Liver (tissue), 9 donors: Measurements from ENCODE around the gene RAI1. TPM values are rescaled to one million over a fixed set of nuclear protein-coding genes. Genes with fewer than 3 reads are reported as not detected.

Experiments used
- DNase-seq: peaks from one replicate; pipeline ENCODE4 v3.0.0-alpha.2; 2017; ENCODE audit warnings: low spot score
- H3K27ac ChIP-seq, 2 donors: one replicate each; pipeline ENCODE4 v1.7.0; 2013; ENCODE audit warnings: inconsistent platforms in 2 of 2, low read length in 2 of 2, control low read depth in 1 of 2, low read depth in 1 of 2, mild to moderate bottlenecking in 1 of 2
- H3K27me3 ChIP-seq, 4 donors: one replicate each; pipeline versions ENCODE4 v1.6.1 to v1.7.0; 2013; ENCODE audit warnings: low read length in 3 of 4, inconsistent platforms in 1 of 4, mild to moderate bottlenecking in 1 of 4, moderate library complexity in 1 of 4; ENCODE audit not compliant: control insufficient read depth in 4 of 4, insufficient read depth in 4 of 4
- H3K36me3 ChIP-seq, 4 donors: one replicate each; pipeline versions ENCODE4 v1.6.1 to v1.7.0; 2013; ENCODE audit warnings: low read length in 3 of 4, mild to moderate bottlenecking in 3 of 4, low read depth in 1 of 4, moderate library complexity in 1 of 4; ENCODE audit not compliant: control insufficient read depth in 4 of 4, insufficient read depth in 3 of 4
- H3K4me1 ChIP-seq, 4 donors: one replicate each; pipeline versions ENCODE4 v1.6.1 to v1.7.0; 2013; ENCODE audit warnings: low read length in 3 of 4, mild to moderate bottlenecking in 3 of 4, moderate library complexity in 1 of 4; ENCODE audit not compliant: control insufficient read depth in 4 of 4, insufficient read depth in 4 of 4
- H3K4me3 ChIP-seq, 3 donors: one replicate each; pipeline versions ENCODE4 v1.6.1 to v1.7.0; 2013; ENCODE audit warnings: low read length in 3 of 3, control low read depth in 1 of 3, low read depth in 1 of 3, mild to moderate bottlenecking in 1 of 3
- H3K9ac ChIP-seq, 2 donors: one replicate each; pipeline ENCODE4 v1.7.0; 2013; ENCODE audit warnings: low read length in 2 of 2, mild to moderate bottlenecking in 2 of 2, moderate library complexity in 2 of 2, control low read depth in 1 of 2, low read depth in 1 of 2
- H3K9me3 ChIP-seq, 4 donors: one replicate each; pipeline versions ENCODE4 v1.6.1 to v1.7.0; 2013; ENCODE audit warnings: low read length in 3 of 4; ENCODE audit not compliant: control insufficient read depth in 4 of 4
- EGR1 ChIP-seq, 2 donors: IDR thresholded peaks; 2 replicates each; pipeline ENCODE4 v1.6.1; 2016 to 2018; ENCODE audit warnings: antibody characterized with exemption in 2 of 2, low read depth in 2 of 2
- GABPA ChIP-seq, 2 donors: IDR thresholded peaks in 1 of 2; conservative IDR thresholded peaks in 1 of 2; 2 replicates each; pipeline ENCODE4 v1.6.1; 2016; ENCODE audit warnings: antibody characterized with exemption in 2 of 2, mild to moderate bottlenecking in 1 of 2, moderate library complexity in 1 of 2
- HNF4A ChIP-seq, 2 donors: conservative IDR thresholded peaks; 2 replicates each; pipeline ENCODE4 v1.6.1; 2016; ENCODE audit warnings: antibody characterized with exemption in 2 of 2, mild to moderate bottlenecking in 2 of 2
- HNF4G ChIP-seq: IDR thresholded peaks from 2 replicates; pipeline ENCODE4 v1.6.1; 2016; ENCODE audit warnings: antibody characterized with exemption
- JUND ChIP-seq, 2 donors: IDR thresholded peaks; 2 replicates each; pipeline ENCODE4 v1.6.1; 2016; ENCODE audit warnings: antibody characterized with exemption in 2 of 2
- MAX ChIP-seq: IDR thresholded peaks from 2 replicates; pipeline ENCODE4 v1.6.1; 2016; ENCODE audit warnings: antibody characterized with exemption
- NR2F2 ChIP-seq: IDR thresholded peaks from 2 replicates; pipeline ENCODE4 v1.6.1; 2016; ENCODE audit warnings: antibody characterized with exemption
- RAD21 ChIP-seq, 2 donors: IDR thresholded peaks; 2 replicates each; pipeline ENCODE4 v1.6.1; 2016; ENCODE audit warnings: antibody characterized with exemption in 2 of 2, mild to moderate bottlenecking in 2 of 2
- RXRA ChIP-seq, 2 donors: IDR thresholded peaks; 2 replicates each; pipeline ENCODE4 v1.6.1; 2017 to 2018; ENCODE audit warnings: antibody characterized with exemption in 2 of 2, mild to moderate bottlenecking in 1 of 2
- TAF1 ChIP-seq: conservative IDR thresholded peaks from 2 replicates; pipeline ENCODE4 v1.6.1; 2016; ENCODE audit warnings: antibody characterized with exemption, mild to moderate bottlenecking
- WGBS: extraction: QIAGEN DNeasy Blood & Tissue Kit; methylation state at CpG from one replicate; pipeline ENCODE4 v1.1.7; 2013; 5-methylcytosine and 5-hydroxymethylcytosine counted together
- polyA plus RNA-seq, 2 donors: library from polyadenylated mRNA; stranded (reverse) in 1 of 2; unstranded in 1 of 2; fragments of 200-250 nt in 1 of 2; fragments of >200 nt in 1 of 2; fragmentation: Nextera tagmentation in 1 of 2; extraction: Ambion mirVana in 1 of 2; gene quantifications; one replicate each; pipeline versions ENCODE4 v1.2.1 to v1.2.3, GENCODE V29; 2013 to 2015
- total RNA-seq, 2 donors: library from RNA; depleted of rRNA; stranded (reverse); fragments of >200 nt; gene quantifications; one replicate each; pipeline ENCODE4 v1.2.3, GENCODE V29; 2014
- TF ChIP-seq, protein P1 (sequence below): IDR thresholded peaks from 2 replicates; pipeline ENCODE4 v1.6.1; 2016; ENCODE audit warnings: antibody characterized with exemption, mild to moderate bottlenecking
- TF ChIP-seq, protein P2 (sequence below): IDR thresholded peaks from 2 replicates; pipeline ENCODE4 v1.6.1; 2016; ENCODE audit warnings: antibody characterized with exemption
- TF ChIP-seq, protein P3 (sequence below): IDR thresholded peaks from 2 replicates; pipeline ENCODE4 v1.6.1; 2016; ENCODE audit warnings: antibody characterized with exemption
- donor health status: healthy.
- donor health status: healthy.
- donor health status: healthy.
- donor health status: healthy.
- donor health status: healthy.

RAI1 gene
- total and polyA plus RNA-seq, 4 donors, result 0.57 to 7.6 (median 5.3) TPM

- WGBS, result 88% methylated on average over 7 of the region's 7 CpGs
- no peak overlapping the region for H3K4me3 ChIP-seq
- no peak overlapping the region for H3K27ac ChIP-seq
- no peaks in the 10 kb centered on the region for H3K36me3 ChIP-seq
- no peaks in the 10 kb centered on the region for H3K9me3 ChIP-seq
- TF ChIP-seq, protein P1, sequence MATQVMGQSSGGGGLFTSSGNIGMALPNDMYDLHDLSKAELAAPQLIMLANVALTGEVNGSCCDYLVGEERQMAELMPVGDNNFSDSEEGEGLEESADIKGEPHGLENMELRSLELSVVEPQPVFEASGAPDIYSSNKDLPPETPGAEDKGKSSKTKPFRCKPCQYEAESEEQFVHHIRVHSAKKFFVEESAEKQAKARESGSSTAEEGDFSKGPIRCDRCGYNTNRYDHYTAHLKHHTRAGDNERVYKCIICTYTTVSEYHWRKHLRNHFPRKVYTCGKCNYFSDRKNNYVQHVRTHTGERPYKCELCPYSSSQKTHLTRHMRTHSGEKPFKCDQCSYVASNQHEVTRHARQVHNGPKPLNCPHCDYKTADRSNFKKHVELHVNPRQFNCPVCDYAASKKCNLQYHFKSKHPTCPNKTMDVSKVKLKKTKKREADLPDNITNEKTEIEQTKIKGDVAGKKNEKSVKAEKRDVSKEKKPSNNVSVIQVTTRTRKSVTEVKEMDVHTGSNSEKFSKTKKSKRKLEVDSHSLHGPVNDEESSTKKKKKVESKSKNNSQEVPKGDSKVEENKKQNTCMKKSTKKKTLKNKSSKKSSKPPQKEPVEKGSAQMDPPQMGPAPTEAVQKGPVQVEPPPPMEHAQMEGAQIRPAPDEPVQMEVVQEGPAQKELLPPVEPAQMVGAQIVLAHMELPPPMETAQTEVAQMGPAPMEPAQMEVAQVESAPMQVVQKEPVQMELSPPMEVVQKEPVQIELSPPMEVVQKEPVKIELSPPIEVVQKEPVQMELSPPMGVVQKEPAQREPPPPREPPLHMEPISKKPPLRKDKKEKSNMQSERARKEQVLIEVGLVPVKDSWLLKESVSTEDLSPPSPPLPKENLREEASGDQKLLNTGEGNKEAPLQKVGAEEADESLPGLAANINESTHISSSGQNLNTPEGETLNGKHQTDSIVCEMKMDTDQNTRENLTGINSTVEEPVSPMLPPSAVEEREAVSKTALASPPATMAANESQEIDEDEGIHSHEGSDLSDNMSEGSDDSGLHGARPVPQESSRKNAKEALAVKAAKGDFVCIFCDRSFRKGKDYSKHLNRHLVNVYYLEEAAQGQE, result no peak
- TF ChIP-seq NR2F2 (peak; percentile 65), RAD21 (IDR thresholded peaks at IDR 0.05) (peak in 1 of 2 donors; percentile 9), RXRA (IDR thresholded peaks at IDR 0.05) (peak; percentile 42 to 48)
- no peak for DNase-seq
- no peak overlapping the region for H3K9ac ChIP-seq
- no peaks in the 10 kb centered on the region for H3K27me3 ChIP-seq
- peaks cover 0 to 1% (median under 1%) of the 10 kb centered on the region in 4 donors for H3K4me1 ChIP-seq
These were observed 86.1 kb downstream of the RAI1 start for GRCh38 chr17:17767154-17767869.

GRCh38 chr17:17767887-17768418, 86.7 kb downstream of the RAI1 start:
- Histone ChIP-seq H3K4me3 (no peak overlapping the region), H3K9me3 (no peaks in the 10 kb centered on the region), H3K27me3 (no peaks in the 10 kb centered on the region), H3K4me1 (peaks cover 0 to 1% (median 0%) of the 10 kb centered on the region in 4 donors), H3K27ac (no peak overlapping the region), H3K36me3 (no peaks in the 10 kb centered on the region), H3K9ac (no peak overlapping the region)
- TF ChIP-seq GABPA (IDR thresholded peaks at IDR 0.05 in 1 of 2, conservative IDR thresholded peaks at IDR 0.05 in 1 of 2) (no peak), HNF4A (conservative IDR thresholded peaks at IDR 0.05) (no peak), RAD21 (IDR thresholded peaks at IDR 0.05) (no peak), EGR1 (IDR thresholded peaks at IDR 0.05; ENCODE audit: low read depth in 2 of 2) (no peak)
- DNase-seq, result no peak
- WGBS, result 88% methylated on average over 6 of the region's 6 CpGs

- 79% methylated on average over 14 of the region's 14 CpGs for WGBS
- no peak for DNase-seq
- H3K9me3 ChIP-seq, result no peaks in the 10 kb centered on the region
- TF ChIP-seq, protein P2, sequence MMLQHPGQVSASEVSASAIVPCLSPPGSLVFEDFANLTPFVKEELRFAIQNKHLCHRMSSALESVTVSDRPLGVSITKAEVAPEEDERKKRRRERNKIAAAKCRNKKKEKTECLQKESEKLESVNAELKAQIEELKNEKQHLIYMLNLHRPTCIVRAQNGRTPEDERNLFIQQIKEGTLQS, result no peak
- no peak for TF ChIP-seq RAD21 (IDR thresholded peaks at IDR 0.05)
- TF ChIP-seq JUND (IDR thresholded peaks at IDR 0.05), result no peak
- no peak for TF ChIP-seq HNF4G
- no peak for TF ChIP-seq HNF4A (conservative IDR thresholded peaks at IDR 0.05)
- no peak for TF ChIP-seq EGR1 (IDR thresholded peaks at IDR 0.05; ENCODE audit: low read depth in 2 of 2)
- TF ChIP-seq TAF1, result no peak
- TF ChIP-seq, protein P3, sequence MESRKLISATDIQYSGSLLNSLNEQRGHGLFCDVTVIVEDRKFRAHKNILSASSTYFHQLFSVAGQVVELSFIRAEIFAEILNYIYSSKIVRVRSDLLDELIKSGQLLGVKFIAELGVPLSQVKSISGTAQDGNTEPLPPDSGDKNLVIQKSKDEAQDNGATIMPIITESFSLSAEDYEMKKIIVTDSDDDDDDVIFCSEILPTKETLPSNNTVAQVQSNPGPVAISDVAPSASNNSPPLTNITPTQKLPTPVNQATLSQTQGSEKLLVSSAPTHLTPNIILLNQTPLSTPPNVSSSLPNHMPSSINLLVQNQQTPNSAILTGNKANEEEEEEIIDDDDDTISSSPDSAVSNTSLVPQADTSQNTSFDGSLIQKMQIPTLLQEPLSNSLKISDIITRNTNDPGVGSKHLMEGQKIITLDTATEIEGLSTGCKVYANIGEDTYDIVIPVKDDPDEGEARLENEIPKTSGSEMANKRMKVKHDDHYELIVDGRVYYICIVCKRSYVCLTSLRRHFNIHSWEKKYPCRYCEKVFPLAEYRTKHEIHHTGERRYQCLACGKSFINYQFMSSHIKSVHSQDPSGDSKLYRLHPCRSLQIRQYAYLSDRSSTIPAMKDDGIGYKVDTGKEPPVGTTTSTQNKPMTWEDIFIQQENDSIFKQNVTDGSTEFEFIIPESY, result no peak
- TF ChIP-seq NR2F2, result no peak
- no peak for TF ChIP-seq RXRA (IDR thresholded peaks at IDR 0.05)
- TF ChIP-seq, protein P1, result no peak
- TF ChIP-seq MAX, result no peak
These were observed 87.3 kb downstream of the RAI1 start for GRCh38 chr17:17768424-17769088.

More at GRCh38 chr17:17768424-17769088, 87.3 kb downstream of the RAI1 start:
- Histone ChIP-seq H3K4me1 (peaks cover 0 to 1% (median 0%) of the 10 kb centered on the region in 4 donors), H3K4me3 (no peak overlapping the region), H3K9ac (no peak overlapping the region), H3K27me3 (no peaks in the 10 kb centered on the region), H3K36me3 (no peaks in the 10 kb centered on the region), H3K27ac (no peak overlapping the region)
